Measurements from ENCODE around the gene KLHDC4.
"Not testable (repeated sequence)": the region's sequence is repeated elsewhere in the genome, so short reads cannot be mapped to it uniquely, and the experiment has no call there.

Gene KLHDC4

GRCh38 chr16:87741700-87742415 is 23.9 kb downstream of the KLHDC4 start:
- no peak for DNase-seq

- DNase-seq, result peak; percentile 44
These were observed 24.8 kb downstream of the KLHDC4 start for GRCh38 chr16:87740909-87741424.

GRCh38 chr16:87740441-87740840 is 25.3 kb downstream of the KLHDC4 start:
- peak; percentile 36 for DNase-seq

DNA sequence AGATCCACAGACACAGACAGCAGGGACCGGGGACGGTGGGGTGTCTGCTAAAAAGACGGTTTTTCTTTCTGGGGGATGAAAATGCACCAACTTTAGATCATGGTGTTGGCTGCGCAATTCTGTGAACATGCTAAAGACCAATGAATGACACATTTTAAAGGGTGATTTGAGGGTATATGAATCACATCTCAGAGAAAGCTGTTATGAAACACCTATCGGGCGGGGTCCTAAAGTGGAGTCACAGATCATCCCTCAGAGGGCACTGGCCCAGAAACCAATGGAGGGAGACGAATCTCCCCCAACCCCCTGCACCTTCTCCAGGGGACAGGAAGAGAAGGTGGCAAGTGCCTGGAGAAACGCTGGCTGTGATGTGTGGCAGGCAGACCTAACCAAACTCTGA is 26.0 kb downstream of the KLHDC4 start:
- no peak for DNase-seq

GRCh38 chr16:87736008-87736382 is 29.8 kb downstream of the KLHDC4 start:
- DNase-seq, result no peak

DNA sequence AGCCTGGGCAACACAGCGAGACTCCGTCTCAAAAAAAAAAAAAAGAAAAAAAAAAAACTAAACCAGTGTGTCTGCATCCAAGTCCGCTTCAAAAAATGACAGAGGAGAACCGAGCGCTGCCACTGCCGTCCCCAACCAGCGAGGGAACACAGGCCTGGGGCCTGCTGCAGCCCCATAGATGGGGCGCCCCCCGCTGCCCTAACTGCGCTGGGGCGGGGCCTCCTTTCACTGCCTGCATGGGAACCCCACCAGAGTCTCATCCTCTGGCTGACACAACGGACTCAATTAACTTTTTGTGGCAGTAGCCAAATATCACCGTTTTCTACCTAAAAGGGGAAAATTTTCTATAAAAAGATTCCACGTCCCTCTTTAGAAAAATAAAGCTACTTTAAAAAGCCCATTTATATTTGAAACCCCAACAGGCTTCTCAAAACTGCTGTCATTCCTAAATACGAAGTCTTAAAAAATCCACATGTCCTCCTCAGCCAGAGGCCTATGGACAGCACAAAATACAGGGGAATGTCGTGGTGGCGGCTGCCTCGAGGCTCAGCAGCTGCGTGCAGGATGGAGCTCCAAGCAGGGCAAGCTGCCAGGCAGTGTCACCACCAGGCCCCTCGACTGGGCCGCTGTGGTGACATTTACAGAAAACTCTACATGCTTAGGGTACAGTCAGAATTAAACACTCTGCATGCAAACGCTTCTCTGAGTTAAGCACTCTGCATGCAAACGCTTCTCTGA is 30.3 kb downstream of the KLHDC4 start:
- no peak for DNase-seq

GRCh38 chr16:87734644-87735043 is 31.1 kb downstream of the KLHDC4 start:
- no peak for DNase-seq

DNA sequence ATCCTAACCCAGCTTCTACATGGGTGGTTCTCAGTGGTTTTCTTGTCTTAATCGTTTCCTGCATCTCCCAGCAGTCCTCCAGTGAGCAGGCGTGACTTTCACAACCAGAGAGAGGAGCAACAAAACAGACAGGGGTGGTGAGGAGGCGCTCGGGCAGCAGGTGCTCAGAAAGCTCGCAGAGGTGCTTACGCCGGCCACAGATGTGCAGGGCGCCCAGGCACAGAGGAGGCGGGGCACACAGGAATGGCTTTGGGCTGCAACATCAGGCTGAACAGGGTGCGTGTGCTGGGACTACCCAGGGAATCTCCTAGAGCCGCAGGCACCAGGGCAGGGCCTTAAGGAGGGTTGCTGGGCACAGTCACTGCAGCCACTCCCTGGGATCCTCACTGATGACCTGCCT is 32.6 kb downstream of the KLHDC4 start:
- DNase-seq, result no peak

DNA sequence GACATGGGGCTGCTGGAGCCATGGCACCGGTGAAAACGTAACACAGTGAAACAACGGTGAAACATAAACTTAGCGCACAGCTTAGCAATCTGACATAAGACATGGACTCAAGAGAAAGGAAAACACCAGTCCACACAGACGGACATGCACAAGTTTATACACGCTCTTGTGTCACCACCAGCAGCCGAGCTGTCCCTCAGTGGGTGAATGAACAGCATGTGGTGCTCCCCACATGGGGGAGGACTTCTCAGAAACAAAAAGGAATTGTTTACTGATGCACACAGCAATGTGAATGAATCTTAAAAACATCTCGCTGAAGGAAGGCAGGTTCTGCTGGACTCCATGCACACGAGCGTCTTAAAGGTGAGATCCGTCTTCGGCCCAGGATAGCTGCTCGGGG is 34.2 kb downstream of the KLHDC4 start:
- no peak for DNase-seq

DNA sequence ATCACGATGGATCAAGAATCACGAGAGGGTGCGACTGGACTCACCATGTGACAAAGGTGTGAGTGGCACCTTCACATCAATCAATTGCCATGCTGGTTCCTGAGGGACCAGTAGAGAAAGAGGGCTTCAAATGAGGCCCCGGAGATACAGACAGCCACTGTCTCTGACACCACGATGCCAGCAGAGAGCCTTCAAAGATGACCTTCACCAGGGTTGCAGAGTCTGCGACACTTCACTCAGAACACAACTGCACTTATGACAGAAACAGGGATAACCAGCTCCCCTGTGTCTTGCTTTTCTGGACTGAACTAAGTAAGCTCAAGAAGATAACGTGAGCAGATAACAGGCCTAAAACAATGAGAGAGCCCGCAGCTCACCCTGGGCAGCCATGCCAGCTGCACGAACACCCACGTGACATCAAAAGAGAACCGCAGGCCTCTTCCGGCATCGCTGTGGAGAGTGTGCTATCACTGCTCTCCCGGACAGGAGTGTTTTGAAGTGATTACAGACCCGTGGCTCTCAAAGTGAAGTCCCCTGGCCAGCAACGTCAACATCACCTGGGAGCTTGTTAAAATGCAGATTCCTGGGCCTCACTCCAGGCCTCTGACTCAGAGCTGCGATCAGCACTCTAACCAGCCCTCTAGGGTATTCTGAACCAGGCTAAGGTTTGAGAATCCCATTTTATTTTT is 36.4 kb downstream of the KLHDC4 start:
- DNase-seq, result no peak

GRCh38 chr16:87728026-87728425 is 37.8 kb downstream of the KLHDC4 start:
- no peak for DNase-seq

GRCh38 chr16:87727346-87727745 is 38.4 kb downstream of the KLHDC4 start:
- no peak for DNase-seq

DNA sequence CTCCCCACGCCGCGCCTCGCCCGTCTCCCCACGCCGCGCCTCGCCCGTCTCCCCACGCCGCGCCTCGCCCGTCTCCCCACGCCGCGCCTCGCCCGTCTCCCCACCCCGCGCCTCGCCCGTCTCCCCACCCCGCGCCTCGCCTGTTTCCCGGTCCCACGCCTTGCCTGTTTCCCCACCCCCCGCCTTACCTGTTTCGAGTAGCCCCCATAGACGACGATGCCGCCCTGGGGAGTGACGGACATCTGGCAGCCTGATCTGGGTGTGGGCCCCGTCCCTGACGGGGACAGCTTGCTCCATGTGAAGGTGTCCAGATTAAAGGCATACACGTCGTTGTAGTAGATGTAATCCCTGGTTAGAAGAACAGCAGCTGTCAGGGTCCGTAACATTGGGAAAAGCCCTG is 39.2 kb downstream of the KLHDC4 start:
- DNase-seq, result not testable (repeated sequence)

GRCh38 chr16:87725596-87726235 is 40.1 kb downstream of the KLHDC4 start:
- DNase-seq, result no peak

GRCh38 chr16:87724490-87725291 is 41.1 kb downstream of the KLHDC4 start:
- no peak for DNase-seq

DNA sequence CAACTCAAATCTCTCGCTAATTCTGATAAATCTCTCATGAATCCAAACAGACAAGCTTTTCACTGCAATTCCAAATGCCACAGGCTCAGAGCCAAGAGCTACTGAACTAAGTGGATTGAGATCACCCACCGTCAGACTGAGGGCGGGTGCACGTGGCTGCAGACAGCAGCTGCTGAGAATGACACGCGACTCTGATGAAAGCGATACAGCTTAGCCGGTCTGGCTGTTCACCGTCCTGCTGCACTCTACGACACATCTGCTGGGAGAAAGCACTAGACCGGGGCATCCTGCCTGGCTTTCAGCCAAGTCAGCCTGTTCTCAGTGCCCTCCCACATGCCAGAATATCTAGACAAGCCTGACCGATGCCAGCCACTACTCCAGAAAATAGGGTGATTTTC is 42.6 kb downstream of the KLHDC4 start:
- peak; percentile 82 for DNase-seq

DNA sequence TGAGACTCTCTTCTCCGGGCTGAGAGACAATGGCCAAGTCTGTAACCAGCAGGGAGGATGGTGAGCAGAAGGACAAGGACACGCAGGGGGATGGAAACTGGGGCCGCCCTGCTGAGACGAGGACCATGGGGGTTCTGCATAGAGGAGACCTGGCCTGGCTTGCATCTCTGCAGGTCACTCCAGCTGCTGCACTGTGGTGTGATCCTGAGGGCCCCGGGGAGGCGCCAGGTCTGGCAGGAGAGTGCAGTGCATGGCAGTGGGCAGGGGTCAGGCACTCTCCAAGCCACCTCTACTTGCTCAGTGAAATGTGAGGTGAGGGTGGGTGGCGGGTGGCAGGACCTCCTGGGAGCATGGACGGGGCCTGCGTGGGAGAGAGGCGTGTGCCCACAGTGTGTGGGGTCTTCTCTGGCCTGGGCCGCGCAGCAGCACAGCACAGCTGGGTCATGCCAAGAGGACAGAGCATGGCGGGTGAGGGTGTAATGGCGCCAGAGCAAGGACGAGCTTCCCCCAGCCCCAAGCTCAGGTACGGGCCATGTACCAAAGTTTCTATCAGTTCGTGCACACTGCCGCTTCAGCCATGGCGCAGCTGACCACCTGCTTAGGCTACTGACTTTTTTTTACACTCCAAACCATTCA is 43.1 kb downstream of the KLHDC4 start:
- no peak for DNase-seq

GRCh38 chr16:87721622-87722585 is 43.9 kb downstream of the KLHDC4 start:
- DNase-seq, result no peak

DNA sequence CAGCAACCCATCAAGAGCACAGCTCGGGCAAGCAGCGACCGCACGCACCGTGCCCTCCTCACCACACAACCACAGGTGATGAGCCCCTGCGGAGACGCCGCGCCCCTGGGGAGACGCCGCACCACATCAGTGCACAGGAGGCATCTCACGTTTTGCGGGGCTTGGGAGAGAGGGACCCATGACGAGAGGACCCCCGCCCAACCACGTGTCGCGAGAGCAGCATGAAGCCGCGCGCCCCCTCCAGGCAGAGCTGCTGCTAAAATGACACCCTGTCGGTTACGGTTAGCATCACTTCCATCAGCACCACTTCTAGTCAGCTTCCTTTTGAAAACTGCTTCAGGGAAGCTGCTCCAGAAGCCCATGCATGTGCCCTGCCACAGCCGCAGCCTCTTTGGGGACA is 45.3 kb downstream of the KLHDC4 start:
- no peak for DNase-seq

- not testable (repeated sequence) for DNase-seq
These were observed 47.0 kb downstream of the KLHDC4 start for GRCh38 chr16:87718831-87719230.

DNA sequence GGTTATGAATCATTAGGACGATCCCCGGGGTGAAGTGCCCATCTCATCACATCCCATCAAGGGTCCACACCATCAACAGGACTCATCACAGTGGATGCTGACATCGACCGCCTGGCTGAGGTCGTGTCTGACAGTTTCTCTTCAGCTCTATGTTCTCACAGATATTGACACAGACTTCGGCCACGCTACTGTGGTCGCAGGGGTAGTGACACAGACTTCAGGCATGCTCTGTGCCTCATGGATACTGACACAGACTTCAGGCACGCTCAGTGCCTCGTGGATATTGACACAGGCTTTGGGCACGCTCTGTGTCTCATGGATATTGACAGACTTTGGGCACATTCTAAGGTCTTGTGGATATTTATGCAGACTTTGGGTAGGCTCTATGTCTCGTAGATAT is 50.1 kb downstream of the KLHDC4 start:
- no peak for DNase-seq

All from NCI-H446 treated with DMSO at 0.1 percent for 48 hours (cell line).